A549 (cell line): ENCODE measurements around the gene TGFBR3. TPM values are rescaled to one million over a fixed set of nuclear protein-coding genes. Genes with fewer than 3 reads are reported as not detected.

Experiments used
- ATAC-seq, 2 experiments: fragments of 200-7000 bp in 1 of 2; fragments of >200 bp in 1 of 2; cut with Nextera tagmentation in 1 of 2; cut with Tn5 transposase in 1 of 2; 3 replicates each; pipeline versions ENCODE4 v1.8.0 to v1.9.1; 2018 to 2020; ENCODE audit warnings: mild to moderate bottlenecking in 1 of 2, moderate library complexity in 1 of 2
- CTCF ChIA-PET: fragments of 300-600 bp; sonication (Branson Sonifier 250); formaldehyde crosslinking; extraction: SDS; loops from one replicate; lab custom pipeline; 2021; ENCODE audit warnings: antibody characterized with exemption, inconsistent platforms; lab: Yijun Ruan, JAX
- POLR2A ChIA-PET: fragments of 350-600 bp; formaldehyde crosslinking; extraction: SDS; loops from one replicate; lab custom pipeline; 2021; ENCODE audit warnings: antibody characterized with exemption, inconsistent platforms; lab: Yijun Ruan, JAX
- DNase-seq, 2 experiments: peaks; one replicate each; pipeline versions ENCODE4 v3.0.0 to v3.0.0-alpha.2; 2011 to 2016; ENCODE audit warnings: low read depth in 1 of 2, low spot score in 1 of 2
- FAIRE-seq: peaks from 2 replicates; lab custom pipeline; 2011; peaks lifted over from hg19 to GRCh38; lab: Jason Lieb, UNC
- H3K27ac ChIP-seq, 2 experiments: fragments of >200 bp; sonication (Bioruptor Twin); formaldehyde crosslinking; 3 replicates each; pipeline ENCODE4 v1.5.1; 2016 to 2017
- H3K4me1 ChIP-seq: fragments of >200 bp; sonication (Bioruptor Twin); formaldehyde crosslinking; 3 replicates; pipeline ENCODE4 v1.6.1; 2016
- H3K4me2 ChIP-seq: fragments of >200 bp; sonication (Bioruptor Twin); formaldehyde crosslinking; 3 replicates; pipeline ENCODE4 v1.6.1; 2016
- H3K4me3 ChIP-seq: fragments of >200 bp; sonication (Bioruptor Twin); formaldehyde crosslinking; 3 replicates; pipeline ENCODE4 v1.5.1; 2016
- H3K9me3 ChIP-seq: fragments of >200 bp; sonication (Bioruptor Twin); formaldehyde crosslinking; 3 replicates; pipeline ENCODE4 v1.6.1; 2016
- BHLHE40 ChIP-seq: IDR thresholded peaks from 2 replicates; pipeline ENCODE4 v1.6.1; 2012; ENCODE audit warnings: low read depth, low read length, inconsistent platforms
- CBX2 ChIP-seq: fragments of 200-600 bp; sonication (generic); IDR thresholded peaks from 2 replicates; pipeline ENCODE4 v1.6.1; 2016; ENCODE audit warnings: low read depth, mild to moderate bottlenecking, borderline replicate concordance
- CBX8 ChIP-seq: fragments of 200-600 bp; sonication (generic); IDR thresholded peaks from 2 replicates; pipeline ENCODE4 v1.6.1; 2016
- CHD2 ChIP-seq: fragments of 150-350 bp; IDR thresholded peaks from 2 replicates; pipeline ENCODE4 v1.6.1; 2014; ENCODE audit warnings: low read length; ENCODE audit not compliant: partially characterized antibody
- CHD4 ChIP-seq: fragments of 200-600 bp; sonication (generic); IDR thresholded peaks from 2 replicates; pipeline ENCODE4 v1.6.1; 2016; ENCODE audit warnings: antibody characterized with exemption, mild to moderate bottlenecking, borderline replicate concordance
- EHF ChIP-seq: fragments of 250-450 bp; sonication (Bioruptor Pico); IDR thresholded peaks from 2 replicates; pipeline ENCODE4 v1.5.0; 2020; ENCODE audit warnings: mild to moderate bottlenecking
- ELK1 ChIP-seq: fragments of 150-350 bp; IDR thresholded peaks from 2 replicates; pipeline ENCODE4 v1.6.1; 2014; ENCODE audit warnings: low read depth, mild to moderate bottlenecking, low read length
- HDAC2 ChIP-seq: fragments of 200-600 bp; sonication (generic); IDR thresholded peaks from 2 replicates; pipeline ENCODE4 v1.6.1; 2016
- HMGXB4 ChIP-seq: fragments of 250-450 bp; sonication (Bioruptor Pico); IDR thresholded peaks from 2 replicates; pipeline ENCODE4 v1.5.0; 2021; ENCODE audit warnings: mild to moderate bottlenecking, moderate library complexity, borderline replicate concordance
- KDM1A ChIP-seq: fragments of 200-600 bp; sonication (generic); IDR thresholded peaks from 2 replicates; pipeline ENCODE4 v1.6.1; 2016; ENCODE audit warnings: low read depth, mild to moderate bottlenecking
- MAFK ChIP-seq: fragments of 450-650 bp; IDR thresholded peaks from 2 replicates; pipeline ENCODE4 v1.6.1; 2014; ENCODE audit not compliant: partially characterized antibody
- MAZ ChIP-seq: fragments of 150-350 bp; IDR thresholded peaks from 2 replicates; pipeline ENCODE4 v1.6.1; 2014; ENCODE audit warnings: antibody characterized with exemption, low read depth, low read length, borderline replicate concordance
- MYC ChIP-seq: IDR thresholded peaks from 2 replicates; pipeline ENCODE4 v1.6.1; 2012; ENCODE audit warnings: mild to moderate bottlenecking, inconsistent platforms, low read length, improper control_type of control experiment, borderline replicate concordance
- NFE2L2 ChIP-seq: fragments of 150-350 bp; conservative IDR thresholded peaks from 2 replicates; pipeline ENCODE4 v1.6.1; 2014; ENCODE audit warnings: low read length
- NPAS2 ChIP-seq: fragments of 250-450 bp; sonication (Bioruptor Pico); IDR thresholded peaks from 2 replicates; pipeline ENCODE4 v1.8.0; 2022; ENCODE audit warnings: mild to moderate bottlenecking, moderate library complexity, borderline replicate concordance
- PHF8 ChIP-seq: fragments of 200-600 bp; sonication (generic); IDR thresholded peaks from 2 replicates; pipeline ENCODE4 v1.6.1; 2016; ENCODE audit warnings: low read depth, mild to moderate bottlenecking, antibody characterized with exemption, moderate library complexity, borderline replicate concordance
- POLR2AphosphoS2 ChIP-seq: conservative IDR thresholded peaks from 2 replicates; pipeline ENCODE4 v1.6.1; 2012; ENCODE audit warnings: low read length, improper control_type of control experiment, inconsistent platforms
- RNF2 ChIP-seq: fragments of 200-600 bp; sonication (generic); IDR thresholded peaks from 2 replicates; pipeline ENCODE4 v1.6.1; 2016; ENCODE audit warnings: low read depth, mild to moderate bottlenecking, antibody characterized with exemption, moderate library complexity, borderline replicate concordance
- SREBF2 ChIP-seq: fragments of 450-650 bp; IDR thresholded peaks from 2 replicates; pipeline ENCODE4 v1.6.1; 2014; ENCODE audit warnings: mild to moderate bottlenecking, moderate library complexity
- TP53 ChIP-seq: fragments of 250-450 bp; sonication (Bioruptor Pico); IDR thresholded peaks from 2 replicates; pipeline ENCODE4 v1.5.0; 2021; ENCODE audit warnings: mild to moderate bottlenecking, moderate library complexity
- WGBS: methylation state at CpG from one replicate; pipeline ENCODE4 v1.1.6; 2017; ENCODE audit errors: missing lambda C conversion rate; 5-methylcytosine and 5-hydroxymethylcytosine counted together
- polyA plus RNA-seq, 4 experiments: library from polyadenylated mRNA; depleted of rRNA in 3 of 4; stranded (reverse); fragments of >200 nt; fragmentation: RNase III in 1 of 4; extraction: RNeasy Plus Mini Kit Qiagen cat#74134 plus additional on column Dnase treatment in 1 of 4; gene quantifications; 2 replicates in 3 of 4; 3 replicates in 1 of 4; pipeline ENCODE4 v1.2.3, GENCODE V29; 2011 to 2017
- TF ChIP-seq, protein P1 (sequence below): fragments of 200-600 bp; sonication (generic); IDR thresholded peaks from 2 replicates; pipeline ENCODE4 v1.6.1; 2016; ENCODE audit warnings: antibody characterized with exemption, mild to moderate bottlenecking, moderate library complexity
- TF ChIP-seq, protein P2 (sequence below): IDR thresholded peaks from 2 replicates; pipeline ENCODE4 v1.6.1; 2012; ENCODE audit warnings: low read depth, borderline replicate concordance
- TF ChIP-seq, protein P3 (sequence below): fragments of >200 bp; sonication (Bioruptor Twin); formaldehyde crosslinking; IDR thresholded peaks from 2 replicates; pipeline ENCODE4 v1.6.1; 2016
- TF ChIP-seq, protein P4 (sequence below): fragments of 250-450 bp; sonication (Bioruptor Pico); IDR thresholded peaks from 2 replicates; pipeline ENCODE4 v1.5.0; 2020; ENCODE audit warnings: low read depth, mild to moderate bottlenecking, moderate library complexity

TGFBR3 gene
- polyA plus RNA-seq, 2 of the 4 experiments (the other 2 are of a cell fraction): 5.0 to 8.9 TPM

GRCh38 chr1:91876040-91876470, 9.9 kb downstream of the TGFBR3 start:
- Histone ChIP-seq H3K27ac (no peak overlapping the region), H3K4me3 (no peak overlapping the region), H3K4me1 (peaks cover 50% of the 10 kb centered on the region), H3K9me3 (no peaks in the 10 kb centered on the region), H3K4me2 (no peak overlapping the region)
- WGBS: 89% methylated on average over 5 of the region's 5 CpGs
- TF ChIP-seq HDAC2 (no peak), EHF (CRISPR knock-in tag) (no peak), CBX2 (no peak), RNF2 (no peak), POLR2AphosphoS2 (no peak), TP53 (CRISPR knock-in tag) (no peak), ELK1 (no peak), BHLHE40 (no peak), SREBF2 (no peak)
- TF ChIP-seq, protein P1, sequence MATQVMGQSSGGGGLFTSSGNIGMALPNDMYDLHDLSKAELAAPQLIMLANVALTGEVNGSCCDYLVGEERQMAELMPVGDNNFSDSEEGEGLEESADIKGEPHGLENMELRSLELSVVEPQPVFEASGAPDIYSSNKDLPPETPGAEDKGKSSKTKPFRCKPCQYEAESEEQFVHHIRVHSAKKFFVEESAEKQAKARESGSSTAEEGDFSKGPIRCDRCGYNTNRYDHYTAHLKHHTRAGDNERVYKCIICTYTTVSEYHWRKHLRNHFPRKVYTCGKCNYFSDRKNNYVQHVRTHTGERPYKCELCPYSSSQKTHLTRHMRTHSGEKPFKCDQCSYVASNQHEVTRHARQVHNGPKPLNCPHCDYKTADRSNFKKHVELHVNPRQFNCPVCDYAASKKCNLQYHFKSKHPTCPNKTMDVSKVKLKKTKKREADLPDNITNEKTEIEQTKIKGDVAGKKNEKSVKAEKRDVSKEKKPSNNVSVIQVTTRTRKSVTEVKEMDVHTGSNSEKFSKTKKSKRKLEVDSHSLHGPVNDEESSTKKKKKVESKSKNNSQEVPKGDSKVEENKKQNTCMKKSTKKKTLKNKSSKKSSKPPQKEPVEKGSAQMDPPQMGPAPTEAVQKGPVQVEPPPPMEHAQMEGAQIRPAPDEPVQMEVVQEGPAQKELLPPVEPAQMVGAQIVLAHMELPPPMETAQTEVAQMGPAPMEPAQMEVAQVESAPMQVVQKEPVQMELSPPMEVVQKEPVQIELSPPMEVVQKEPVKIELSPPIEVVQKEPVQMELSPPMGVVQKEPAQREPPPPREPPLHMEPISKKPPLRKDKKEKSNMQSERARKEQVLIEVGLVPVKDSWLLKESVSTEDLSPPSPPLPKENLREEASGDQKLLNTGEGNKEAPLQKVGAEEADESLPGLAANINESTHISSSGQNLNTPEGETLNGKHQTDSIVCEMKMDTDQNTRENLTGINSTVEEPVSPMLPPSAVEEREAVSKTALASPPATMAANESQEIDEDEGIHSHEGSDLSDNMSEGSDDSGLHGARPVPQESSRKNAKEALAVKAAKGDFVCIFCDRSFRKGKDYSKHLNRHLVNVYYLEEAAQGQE: no peak
- ChIA-PET POLR2A (no interaction called here), CTCF (interaction anchor here (1.1 kb wide), 1 partner anchor 51 kb away, joined by 3 read pairs; no protein-coding TSS in a partner anchor)
- no peak for FAIRE-seq
- no peak for DNase-seq
- no peak for ATAC-seq

- CTCF ChIA-PET: interaction anchor here (0.9 to 1.2 kb wide), 3 partner anchors 10 to 355 kb away, joined by 3 to 4 read pairs (median 3); partner anchors contain the start of gene TGFBR3
- H3K9me3 ChIP-seq: no peaks in the 10 kb centered on the region
- H3K4me2 ChIP-seq: no peak overlapping the region
- 92% methylated on average over 4 of the region's 4 CpGs for WGBS
- H3K4me1 ChIP-seq: peaks cover 48% of the 10 kb centered on the region
- H3K27ac ChIP-seq: no peak overlapping the region
- ATAC-seq: no peak
- H3K4me3 ChIP-seq: no peak overlapping the region
- TF ChIP-seq NFE2L2 (no peak), CHD4 (no peak), CHD2 (no peak), KDM1A (no peak), CBX8 (no peak), HMGXB4 (CRISPR knock-in tag) (no peak), NPAS2 (no peak), MAFK (no peak), POLR2AphosphoS2 (no peak), PHF8 (no peak), RNF2 (no peak), SREBF2 (no peak), MYC (no peak), MAZ (no peak), EHF (CRISPR knock-in tag) (no peak)
- TF ChIP-seq, protein P2, sequence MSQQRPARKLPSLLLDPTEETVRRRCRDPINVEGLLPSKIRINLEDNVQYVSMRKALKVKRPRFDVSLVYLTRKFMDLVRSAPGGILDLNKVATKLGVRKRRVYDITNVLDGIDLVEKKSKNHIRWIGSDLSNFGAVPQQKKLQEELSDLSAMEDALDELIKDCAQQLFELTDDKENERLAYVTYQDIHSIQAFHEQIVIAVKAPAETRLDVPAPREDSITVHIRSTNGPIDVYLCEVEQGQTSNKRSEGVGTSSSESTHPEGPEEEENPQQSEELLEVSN: no peak
- TF ChIP-seq, protein P3, sequence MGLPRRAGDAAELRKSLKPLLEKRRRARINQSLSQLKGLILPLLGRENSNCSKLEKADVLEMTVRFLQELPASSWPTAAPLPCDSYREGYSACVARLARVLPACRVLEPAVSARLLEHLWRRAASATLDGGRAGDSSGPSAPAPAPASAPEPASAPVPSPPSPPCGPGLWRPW: no peak
- TF ChIP-seq, protein P1: no peak
- TF ChIP-seq, protein P4, sequence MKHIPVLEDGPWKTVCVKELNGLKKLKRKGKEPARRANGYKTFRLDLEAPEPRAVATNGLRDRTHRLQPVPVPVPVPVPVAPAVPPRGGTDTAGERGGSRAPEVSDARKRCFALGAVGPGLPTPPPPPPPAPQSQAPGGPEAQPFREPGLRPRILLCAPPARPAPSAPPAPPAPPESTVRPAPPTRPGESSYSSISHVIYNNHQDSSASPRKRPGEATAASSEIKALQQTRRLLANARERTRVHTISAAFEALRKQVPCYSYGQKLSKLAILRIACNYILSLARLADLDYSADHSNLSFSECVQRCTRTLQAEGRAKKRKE (CRISPR knock-in tag): no peak
- TF ChIP-seq, all 56 proteins: peak for 0
- POLR2A ChIA-PET: no interaction called here
- FAIRE-seq (no peak), DNase-seq (no peak)
These were observed 11.8 kb downstream of the TGFBR3 start for GRCh38 chr1:91874167-91874566.
